SHP77 (cell line): ENCODE data around the gene IL9R.
"Not testable (repeated sequence)": the region's sequence is repeated elsewhere in the genome, so short reads cannot be mapped to it uniquely, and the experiment has no call there.

ENCODE experiments used
- DNase-seq, 2 experiments: peaks; one replicate each; lab custom pipeline; 2025; lab: John Stamatoyannopoulos, UW

Gene IL9R

DNA sequence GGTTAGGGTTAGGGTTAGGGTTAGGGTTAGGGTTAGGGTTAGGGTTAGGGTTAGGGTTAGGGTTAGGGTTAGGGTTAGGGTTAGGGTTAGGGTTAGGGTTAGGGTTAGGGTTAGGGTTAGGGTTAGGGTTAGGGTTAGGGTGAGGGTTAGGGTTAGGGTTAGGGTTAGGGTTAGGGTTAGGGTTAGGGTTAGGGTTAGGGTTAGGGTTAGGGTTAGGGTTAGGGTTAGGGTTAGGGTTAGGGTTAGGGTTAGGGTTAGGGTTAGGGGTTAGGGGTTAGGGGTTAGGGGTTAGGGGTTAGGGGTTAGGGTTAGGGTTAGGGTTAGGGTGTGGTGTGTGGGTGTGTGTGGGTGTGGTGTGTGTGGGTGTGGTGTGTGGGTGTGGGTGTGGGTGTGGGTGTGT lies 33.0 kb downstream of the IL9R start:
- not testable (repeated sequence) for DNase-seq
